Measurements from ENCODE around the gene KIF20A. TPM values are rescaled to one million over a fixed set of nuclear protein-coding genes. Genes with fewer than 3 reads are reported as not detected.

KIF20A gene
- total RNA-seq (1 to 10 TPM in 2 of 10 donors, under 1 TPM in 6, not detected in 2; 0.13 to 9.3 (median 0.55) TPM), polyA plus RNA-seq (under 1 TPM; 0.12 to 0.29 TPM)
- long read RNA-seq, donor 1, partial matches to known transcripts: 1 of 2 reads
- long read RNA-seq, donor 1, other reads (novel, unspliced or antisense): 0 of 2 reads
- long read RNA-seq, donor 2: 0 reads
- long read RNA-seq, donor 3: 0 reads

- ATAC-seq (peak; percentile 95 to 98 (median 97)), DNase-seq (peak; percentile 91 to 98)
- peak within 1 kb of the TSS; percentile 69 to 94 (median 89) for H3K27ac ChIP-seq
- 0% methylated on average over 41 of the region's 41 CpGs for WGBS, 2 donors
- H3K4me3 ChIP-seq: peak within 1 kb of the TSS; percentile 56 to 94 (median 83)
- intact Hi-C loops (cut with DNase I): no loop called here
- no peak for TF ChIP-seq CTCF (IDR thresholded peaks at IDR 0.05)
- H3K36me3 ChIP-seq: peaks cover 0 to 62% (median 5%) of the 10 kb centered on the region in 9 donors
- peaks cover 0 to 35% (median 23%) of the 10 kb centered on the region in 9 donors for H3K4me1 ChIP-seq
- no peaks in the 10 kb centered on the region for H3K9me3 ChIP-seq
- no peaks in the 10 kb centered on the region for H3K27me3 ChIP-seq
These were observed at the start of gene KIF20A, which contains the start of gene BRD8 for GRCh38 chr5:138178516-138179276. KIF20A (plus strand) TSS chr5:138179112; CDS start chr5:138179681, 569 bp downstream. BRD8 (minus strand) TSS chr5:138178630; CDS start chr5:138178614, 16 bp downstream.

GRCh38 chr5:138129347-138129746, 49.6 kb upstream of the KIF20A start:
- TF ChIP-seq CTCF (IDR thresholded peaks at IDR 0.05): no peak
- 92 to 95% methylated on average over 6 of the region's 6 CpGs for WGBS, 2 donors
- no peaks in the 10 kb centered on the region for H3K9me3 ChIP-seq
- no peak for DNase-seq
- H3K27me3 ChIP-seq: peaks cover 0 to 5% (median 0%) of the 10 kb centered on the region in 7 donors
- intact Hi-C loops (cut with DNase I): loop anchor here in 2 of 10 donors (5.0 kb wide), 2 partner anchors 47 to 52 kb away; partner anchors contain the start of gene WNT8A (in 1 of the 2)
- no peaks in the 10 kb centered on the region for H3K36me3 ChIP-seq
- H3K27ac ChIP-seq: no peak overlapping the region
- no peak overlapping the region for H3K4me3 ChIP-seq
- no peak for ATAC-seq
- peaks cover 0 to 9% (median 0%) of the 10 kb centered on the region in 9 donors for H3K4me1 ChIP-seq

GRCh38 chr5:138132543-138132942, 46.4 kb upstream of the KIF20A start:
- peak overlapping the region in 3 of 10 donors; percentile 34 to 53 (median 48) for H3K4me3 ChIP-seq
- ATAC-seq (no peak), DNase-seq (no peak)
- H3K36me3 ChIP-seq: no peaks in the 10 kb centered on the region
- H3K27ac ChIP-seq: no peak overlapping the region
- peaks cover 0 to 10% (median 0%) of the 10 kb centered on the region in 7 donors for H3K27me3 ChIP-seq
- intact Hi-C loops (cut with DNase I): loop anchor here in 9 of 10 donors (2.0 to 10.0 kb wide), 8 partner anchors 54 to 378 kb away; partner anchors contain the start of gene HNRNPA0 (in 2 of the 9)
- H3K9me3 ChIP-seq: no peaks in the 10 kb centered on the region
- TF ChIP-seq CTCF (IDR thresholded peaks at IDR 0.05): no peak
- peaks cover 0 to 9% (median 0%) of the 10 kb centered on the region in 9 donors for H3K4me1 ChIP-seq
- WGBS, 2 donors: 91 to 94% methylated on average over 7 of the region's 7 CpGs
